ENCODE measurements around the gene TMEM51.

GRCh38 chr1:15157524-15158399, 4.2 kb downstream of the TMEM51 start:
- TF ChIP-seq CTCF (IDR thresholded peaks at IDR 0.05) (no peak), POLR2A (IDR thresholded peaks at IDR 0.05) (no peak)

Data from body of pancreas (tissue), 4 donors.